ENCODE results near the gene KHDRBS2.

DNA sequence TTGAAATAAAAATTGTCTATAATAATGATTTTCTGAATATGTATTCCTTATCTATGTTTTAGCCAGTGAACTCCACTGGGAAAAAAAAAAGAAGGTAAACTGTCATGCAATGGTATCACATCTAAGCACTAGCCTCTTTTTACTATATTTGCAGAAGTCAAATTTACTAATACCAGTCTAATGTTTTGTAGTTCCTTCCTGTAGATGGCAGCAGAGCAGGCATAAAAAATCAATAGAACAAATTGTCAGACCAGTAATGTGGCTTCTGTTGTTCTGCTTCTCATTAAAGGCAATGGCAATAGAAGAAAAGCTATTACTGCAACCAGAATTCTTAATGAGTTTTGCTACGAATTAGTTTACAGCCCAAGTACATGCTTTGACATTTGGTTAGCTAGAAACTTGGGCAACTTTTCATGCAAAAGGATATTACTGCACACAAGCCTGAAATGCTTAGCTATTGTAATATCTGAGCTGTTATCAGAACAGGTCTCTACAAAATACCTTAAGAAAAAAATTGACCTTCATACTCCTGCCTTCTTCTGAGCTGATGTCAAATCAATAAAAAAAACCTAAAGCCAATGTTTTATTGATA lies 476.9 kb downstream of the KHDRBS2 start:
- TF ChIP-seq POLR2A (IDR thresholded peaks at IDR 0.05) (no peak), CTCF (IDR thresholded peaks at IDR 0.05) (peak in 4 of 6 experiments; percentile 19 to 78 (median 61))

Data from thyroid gland (tissue), 4 donors.